ENCODE measurements around the gene MLPH. TPM values are rescaled to one million over a fixed set of nuclear protein-coding genes. Genes with fewer than 3 reads are reported as not detected.

Gene MLPH
- total RNA-seq, 1 donor from 2014 or later, result 27.3 TPM

GRCh38 chr2:237581326-237581725 lies 94.3 kb downstream of the MLPH start:
- no peak overlapping the region for H3K4me3 ChIP-seq (ENCODE audit: low read depth, low read length)
- DNase-seq (ENCODE audit: low read depth), result no peak
- no peak for TF ChIP-seq CTCF (IDR thresholded peaks at IDR 0.05; ENCODE audit: insufficient read depth, low read length, poor library complexity, severe bottlenecking)
- peaks cover 3% of the 10 kb centered on the region for H3K27me3 ChIP-seq (ENCODE audit: control insufficient read depth, insufficient read depth, low read length)
- no peaks in the 10 kb centered on the region for H3K36me3 ChIP-seq (ENCODE audit: control insufficient read depth, insufficient read depth, low read length)

- TF ChIP-seq CTCF (IDR thresholded peaks at IDR 0.05; ENCODE audit: insufficient read depth, low read length, poor library complexity, severe bottlenecking), result peak; percentile 52
- H3K4me3 ChIP-seq (ENCODE audit: low read depth, low read length), result no peak overlapping the region
- H3K27me3 ChIP-seq (ENCODE audit: control insufficient read depth, insufficient read depth, low read length), result peaks cover 3% of the 10 kb centered on the region
- H3K36me3 ChIP-seq (ENCODE audit: control insufficient read depth, insufficient read depth, low read length), result no peaks in the 10 kb centered on the region
- DNase-seq (ENCODE audit: low read depth), result no peak
These were observed 95.0 kb downstream of the MLPH start for GRCh38 chr2:237581751-237582746.

GRCh38 chr2:237583385-237584295 lies 96.6 kb downstream of the MLPH start:
- no peak for TF ChIP-seq CTCF (IDR thresholded peaks at IDR 0.05; ENCODE audit: insufficient read depth, low read length, poor library complexity, severe bottlenecking)
- no peaks in the 10 kb centered on the region for H3K36me3 ChIP-seq (ENCODE audit: control insufficient read depth, insufficient read depth, low read length)
- DNase-seq (ENCODE audit: low read depth), result no peak

GRCh38 chr2:237585590-237586221 lies 98.7 kb downstream of the MLPH start:
- Histone ChIP-seq H3K27me3 (ENCODE audit: control insufficient read depth, insufficient read depth, low read length) (no peaks in the 10 kb centered on the region), H3K36me3 (ENCODE audit: control insufficient read depth, insufficient read depth, low read length) (no peaks in the 10 kb centered on the region), H3K4me3 (ENCODE audit: low read depth, low read length) (no peak overlapping the region)
- DNase-seq (ENCODE audit: low read depth), result no peak
- no peak for TF ChIP-seq CTCF (IDR thresholded peaks at IDR 0.05; ENCODE audit: insufficient read depth, low read length, poor library complexity, severe bottlenecking)

More at GRCh38 chr2:237583385-237584295, 96.6 kb downstream of the MLPH start:
- H3K27me3 ChIP-seq (ENCODE audit: control insufficient read depth, insufficient read depth, low read length), result no peaks in the 10 kb centered on the region
- H3K4me3 ChIP-seq (ENCODE audit: low read depth, low read length), result no peak overlapping the region

GRCh38 chr2:237588044-237588696 lies 101.1 kb downstream of the MLPH start:
- no peaks in the 10 kb centered on the region for H3K36me3 ChIP-seq (ENCODE audit: control insufficient read depth, insufficient read depth, low read length)
- no peaks in the 10 kb centered on the region for H3K27me3 ChIP-seq (ENCODE audit: control insufficient read depth, insufficient read depth, low read length)
- no peak for TF ChIP-seq CTCF (IDR thresholded peaks at IDR 0.05; ENCODE audit: insufficient read depth, low read length, poor library complexity, severe bottlenecking)
- no peak for DNase-seq (ENCODE audit: low read depth)
- H3K4me3 ChIP-seq (ENCODE audit: low read depth, low read length), result no peak overlapping the region
